Karpas-422 (cell line): ENCODE measurements around the gene ARID1B. TPM values are rescaled to one million over a fixed set of nuclear protein-coding genes. Genes with fewer than 3 reads are reported as not detected.

Experiments
- DNase-seq: peaks from one replicate; pipeline ENCODE4 v3.0.0-alpha.2; 2015
- H2AFZ ChIP-seq: fragments of 200-600 bp; sonication (generic); 2 replicates; pipeline ENCODE4 v1.6.1; 2014; ENCODE audit warnings: antibody characterized with exemption, low read length, mixed read lengths
- H3K27ac ChIP-seq: fragments of 200-600 bp; sonication (generic); 2 replicates; pipeline ENCODE4 v1.5.1; 2014; ENCODE audit warnings: mild to moderate bottlenecking, low read length, moderate library complexity
- H3K27me3 ChIP-seq: fragments of 200-600 bp; sonication (generic); 2 replicates; pipeline ENCODE4 v1.6.1; 2014; ENCODE audit warnings: low read length, mixed read lengths
- H3K36me3 ChIP-seq: fragments of 200-600 bp; sonication (generic); 2 replicates; pipeline ENCODE4 v1.6.1; 2014; ENCODE audit warnings: low read length, mixed read lengths; ENCODE audit not compliant: insufficient read depth
- H3K4me1 ChIP-seq: fragments of 200-600 bp; sonication (generic); 2 replicates; pipeline ENCODE4 v1.6.1; 2014; ENCODE audit warnings: mild to moderate bottlenecking, low read length, mixed read lengths
- H3K4me2 ChIP-seq: fragments of 200-600 bp; sonication (generic); 2 replicates; pipeline ENCODE4 v1.6.1; 2014; ENCODE audit warnings: low read length, low read depth, mild to moderate bottlenecking; ENCODE audit not compliant: poor library complexity, severe bottlenecking
- H3K4me3 ChIP-seq: fragments of 200-600 bp; sonication (generic); 2 replicates; pipeline ENCODE4 v1.5.1; 2014; ENCODE audit warnings: mild to moderate bottlenecking, antibody characterized with exemption, low read length, mixed read lengths
- H3K79me2 ChIP-seq: fragments of 200-600 bp; sonication (generic); 2 replicates; pipeline ENCODE4 v1.6.1; 2014; ENCODE audit warnings: mild to moderate bottlenecking, low read length, mixed read lengths
- H3K9ac ChIP-seq: fragments of 200-600 bp; sonication (generic); 2 replicates; pipeline ENCODE4 v1.6.0; 2014; ENCODE audit warnings: low read length
- H3K9me2 ChIP-seq: fragments of 200-600 bp; sonication (generic), shearing (Covaris generic); replicated peaks from 2 replicates; pipeline ENCODE4 v1.6.0; 2014; ENCODE audit warnings: mild to moderate bottlenecking, low read length, moderate library complexity; ENCODE audit not compliant: insufficient read depth
- H3K9me3 ChIP-seq: fragments of 300-700, 200-600 bp; sonication (generic); 2 replicates; pipeline ENCODE4 v1.6.1; 2014; ENCODE audit warnings: low read length, mixed read lengths
- H4K20me1 ChIP-seq: fragments of 200-600 bp; sonication (generic); 2 replicates; pipeline ENCODE4 v1.6.1; 2014; ENCODE audit warnings: mild to moderate bottlenecking, antibody characterized with exemption, low read length, low read depth; ENCODE audit not compliant: insufficient read depth
- total RNA-seq: library from RNA; depleted of rRNA; stranded (reverse); fragments of >200 nt; shearing (Covaris generic); gene quantifications from 2 replicates; pipeline ENCODE4 v1.2.3, GENCODE V29; 2014; ENCODE audit warnings: low replicate concordance

Gene ARID1B
- total RNA-seq, 1 experiment from 2014 or later: 174 TPM

DNA sequence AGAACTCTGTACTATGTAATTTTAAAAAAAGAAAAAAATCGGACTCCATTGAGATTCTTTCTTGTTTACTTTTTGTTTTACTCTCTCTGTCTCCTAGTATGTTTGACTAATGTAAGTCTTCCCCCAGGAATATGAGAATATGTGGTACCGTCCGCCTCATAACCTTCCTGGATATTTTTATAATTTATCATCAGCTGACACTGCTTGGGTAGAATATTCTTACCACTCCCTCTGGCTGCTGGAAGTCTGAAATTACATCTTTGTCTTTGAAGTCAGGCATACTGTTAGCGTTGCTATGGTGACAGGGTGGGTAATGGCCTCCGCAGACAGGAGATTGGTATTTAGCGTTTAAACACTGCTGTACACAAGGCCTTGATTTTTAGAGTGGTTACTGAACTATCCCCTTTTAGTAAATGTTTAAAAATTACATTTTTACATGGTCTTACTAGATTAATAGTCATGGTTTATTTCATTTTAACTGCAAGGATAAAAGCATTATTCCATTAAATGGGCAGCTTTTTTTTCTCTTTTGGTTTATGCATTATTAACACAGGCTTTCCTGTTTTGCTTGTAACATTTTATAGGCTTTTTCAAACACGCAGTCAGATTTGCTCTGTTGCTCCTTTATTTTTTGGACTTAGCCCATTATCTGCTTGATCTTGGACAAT, 176.4 kb downstream of the ARID1B start:
- H3K4me2 ChIP-seq: peak overlapping the region; percentile 64
- H4K20me1 ChIP-seq: no peaks in the 10 kb centered on the region
- no peaks in the 10 kb centered on the region for H3K36me3 ChIP-seq
- peak; percentile 63 for DNase-seq
- no peaks in the 10 kb centered on the region for H3K9me2 ChIP-seq
- no peaks in the 10 kb centered on the region for H3K27me3 ChIP-seq
- H2AFZ ChIP-seq: no peak overlapping the region
- H3K4me1 ChIP-seq: peaks cover 95% of the 10 kb centered on the region
- H3K79me2 ChIP-seq: peaks cover 98% of the 10 kb centered on the region
- H3K27ac ChIP-seq: peak overlapping the region; percentile 77
- H3K9ac ChIP-seq: no peak overlapping the region
- no peak overlapping the region for H3K4me3 ChIP-seq
- H3K9me3 ChIP-seq: no peaks in the 10 kb centered on the region

DNA sequence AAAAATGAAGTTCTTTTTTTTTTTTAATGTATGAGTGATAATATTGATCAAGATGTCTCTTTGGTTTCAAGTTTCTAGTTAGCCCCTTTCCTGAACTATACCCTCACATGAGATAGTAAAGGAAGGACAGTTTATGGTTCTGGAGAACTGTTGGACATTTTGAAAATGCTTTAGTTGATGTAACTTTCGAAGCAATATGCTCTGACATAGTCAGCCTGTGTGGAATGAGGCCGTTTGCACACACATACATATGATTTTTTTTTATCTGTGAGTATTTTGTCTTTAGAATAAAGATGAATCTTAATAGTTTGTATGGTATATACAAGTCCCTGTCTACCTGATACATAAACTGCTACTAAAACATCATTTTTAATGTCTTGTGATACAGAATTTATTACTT, 177.0 kb downstream of the ARID1B start:
- peak overlapping the region; percentile 77; the same call in 1 of the 2 replicates for H3K27ac ChIP-seq

DNA sequence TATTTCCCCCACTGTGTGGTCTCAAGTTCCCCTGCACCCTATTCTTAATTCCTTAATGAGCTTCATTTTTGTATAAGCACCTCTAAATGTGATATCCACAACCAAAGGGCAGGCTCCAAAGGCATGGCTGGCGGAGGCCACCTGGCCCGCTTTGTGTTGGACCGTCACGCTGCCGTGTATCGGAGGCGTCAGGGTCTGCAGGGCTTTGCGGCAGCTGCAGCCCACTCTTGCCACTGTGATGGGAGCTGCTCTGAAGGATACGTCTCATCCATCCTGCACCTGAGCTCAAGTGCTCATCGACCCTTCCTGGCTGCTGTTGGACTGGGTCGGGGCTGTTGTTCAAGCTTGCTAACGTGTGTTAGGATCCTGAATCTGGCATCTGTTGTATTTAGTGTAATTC, 177.6 kb downstream of the ARID1B start:
- no peak for DNase-seq
- H3K27me3 ChIP-seq: no peaks in the 10 kb centered on the region
- no peaks in the 10 kb centered on the region for H3K36me3 ChIP-seq
- no peak overlapping the region for H3K27ac ChIP-seq
- H3K4me2 ChIP-seq: no peak overlapping the region
- no peaks in the 10 kb centered on the region for H4K20me1 ChIP-seq
- H3K9ac ChIP-seq: no peak overlapping the region
- no peak overlapping the region for H2AFZ ChIP-seq
- no peak overlapping the region for H3K4me3 ChIP-seq
- H3K79me2 ChIP-seq: peaks cover 98% of the 10 kb centered on the region
- peaks cover 82% of the 10 kb centered on the region for H3K4me1 ChIP-seq
- H3K9me3 ChIP-seq: no peaks in the 10 kb centered on the region
- no peaks in the 10 kb centered on the region for H3K9me2 ChIP-seq

More for the DNA sequence above, 177.0 kb downstream of the ARID1B start:
- Histone ChIP-seq H3K4me2 (no peak overlapping the region), H3K9me2 (no peaks in the 10 kb centered on the region), H3K79me2 (peaks cover 98% of the 10 kb centered on the region), H3K36me3 (no peaks in the 10 kb centered on the region), H4K20me1 (no peaks in the 10 kb centered on the region), H3K4me1 (peaks cover 89% of the 10 kb centered on the region), H3K9me3 (no peaks in the 10 kb centered on the region), H2AFZ (no peak overlapping the region), H3K27me3 (no peaks in the 10 kb centered on the region), H3K9ac (no peak overlapping the region), H3K4me3 (no peak overlapping the region)
- DNase-seq: no peak

DNA sequence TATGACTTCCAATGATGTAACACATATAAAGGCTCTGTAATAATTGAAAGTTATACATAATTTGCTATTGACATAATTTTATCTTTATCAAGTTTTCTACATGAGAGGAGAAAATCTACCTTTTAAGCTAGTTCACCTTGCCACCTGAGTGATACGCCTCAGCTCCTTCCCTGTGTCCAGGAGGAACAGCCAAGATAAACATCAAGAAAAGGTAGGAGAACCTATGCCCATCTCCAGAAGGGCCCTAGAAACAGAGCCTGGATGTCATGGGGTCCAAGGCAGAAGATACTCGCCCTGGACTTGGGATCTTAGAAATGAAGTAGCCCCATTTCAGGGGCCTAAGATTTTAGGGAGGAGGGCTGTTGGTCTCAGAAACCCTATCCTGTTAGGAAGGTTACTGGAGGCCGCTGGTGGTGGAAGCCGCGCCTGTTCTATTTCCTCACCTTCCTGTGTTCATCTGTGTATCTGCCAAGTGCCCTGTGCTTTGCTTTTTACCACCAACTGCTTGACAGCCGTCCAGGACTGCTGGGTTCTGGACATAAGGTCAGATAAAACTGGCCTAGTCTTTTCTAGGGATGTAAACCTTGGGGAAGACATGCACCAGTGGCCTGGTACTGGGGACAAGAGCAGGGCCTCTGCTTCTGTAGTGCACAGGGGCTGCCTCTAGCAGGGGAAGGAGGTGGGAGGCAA, 178.5 kb downstream of the ARID1B start:
- Histone ChIP-seq H3K9me3 (no peaks in the 10 kb centered on the region), H3K36me3 (no peaks in the 10 kb centered on the region), H3K79me2 (peaks cover 93% of the 10 kb centered on the region), H3K27me3 (no peaks in the 10 kb centered on the region), H3K4me1 (peaks cover 74% of the 10 kb centered on the region), H3K4me2 (no peak overlapping the region), H3K27ac (peak overlapping the region; percentile 14; the same call in 1 of the 2 replicates), H3K9ac (no peak overlapping the region), H4K20me1 (no peaks in the 10 kb centered on the region), H3K9me2 (no peaks in the 10 kb centered on the region), H3K4me3 (no peak overlapping the region), H2AFZ (no peak overlapping the region)
- DNase-seq: no peak

DNA sequence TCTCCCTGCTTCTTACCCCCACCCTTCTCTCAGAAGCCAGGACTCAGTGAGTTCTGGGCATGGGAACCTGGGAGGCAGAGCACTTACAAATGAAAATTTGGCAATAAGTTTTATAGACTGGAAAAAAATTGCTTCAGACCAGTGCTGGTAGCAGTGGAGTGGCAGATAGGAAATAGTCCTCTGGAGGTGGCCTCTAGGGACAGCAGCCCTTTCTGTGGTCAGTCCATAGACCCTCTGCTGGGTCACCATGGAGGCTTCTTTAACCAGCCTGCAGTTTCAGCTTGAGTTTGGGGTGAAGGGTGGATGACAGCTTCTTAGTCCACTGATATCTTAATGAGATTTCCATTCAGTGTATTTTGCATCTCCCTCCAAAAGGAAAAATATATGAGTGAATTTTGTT, 179.1 kb downstream of the ARID1B start:
- Histone ChIP-seq H3K79me2 (peaks cover 93% of the 10 kb centered on the region), H3K4me1 (peaks cover 68% of the 10 kb centered on the region), H3K4me2 (no peak overlapping the region), H3K36me3 (no peaks in the 10 kb centered on the region), H2AFZ (no peak overlapping the region), H4K20me1 (no peaks in the 10 kb centered on the region; the same call in 1 of the 2 replicates), H3K27ac (peak overlapping the region; percentile 14; the same call in 1 of the 2 replicates), H3K27me3 (no peaks in the 10 kb centered on the region), H3K4me3 (no peak overlapping the region), H3K9me2 (no peaks in the 10 kb centered on the region), H3K9ac (no peak overlapping the region), H3K9me3 (no peaks in the 10 kb centered on the region)
- DNase-seq: no peak

DNA sequence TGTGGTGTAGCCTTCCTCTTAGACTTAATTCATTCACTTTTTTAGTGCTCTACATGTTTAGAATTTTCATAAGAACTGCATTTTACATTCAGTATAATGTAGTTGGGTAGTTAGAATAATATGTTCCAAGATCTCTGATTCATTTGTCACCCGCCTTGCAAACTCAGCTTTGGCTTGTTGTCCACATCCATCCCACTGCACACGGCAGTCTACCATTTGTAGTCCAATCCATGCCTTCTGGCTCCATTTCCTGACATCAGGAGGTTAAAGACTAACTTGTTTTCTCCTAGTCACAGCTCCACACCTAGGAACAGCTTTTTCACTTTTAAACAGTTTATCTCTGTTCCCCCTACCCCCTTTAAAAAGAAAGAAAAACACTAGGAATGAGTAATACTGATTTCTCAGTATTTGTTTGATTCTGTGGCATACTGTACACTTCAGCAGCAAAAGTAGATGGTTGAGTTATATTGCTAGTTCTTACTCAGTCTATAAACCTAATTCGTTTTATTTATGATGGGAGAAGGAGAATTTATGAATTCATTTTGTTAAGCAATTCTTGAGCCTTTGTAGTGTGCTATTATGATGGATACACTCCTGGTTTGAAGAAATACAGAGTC, 180.9 kb downstream of the ARID1B start:
- peaks cover 60% of the 10 kb centered on the region for H3K4me1 ChIP-seq
- H3K9me3 ChIP-seq: no peaks in the 10 kb centered on the region
- H3K4me3 ChIP-seq: no peak overlapping the region
- H3K9ac ChIP-seq: no peak overlapping the region
- H3K9me2 ChIP-seq: no peaks in the 10 kb centered on the region
- no peaks in the 10 kb centered on the region; the same call in 1 of the 2 replicates for H4K20me1 ChIP-seq
- H3K27me3 ChIP-seq: no peaks in the 10 kb centered on the region
- DNase-seq: no peak
- H3K79me2 ChIP-seq: peaks cover 95% of the 10 kb centered on the region
- peak overlapping the region; percentile 14; the same call in 1 of the 2 replicates for H3K27ac ChIP-seq
- no peak overlapping the region for H3K4me2 ChIP-seq
- no peaks in the 10 kb centered on the region for H3K36me3 ChIP-seq
- H2AFZ ChIP-seq: no peak overlapping the region

DNA sequence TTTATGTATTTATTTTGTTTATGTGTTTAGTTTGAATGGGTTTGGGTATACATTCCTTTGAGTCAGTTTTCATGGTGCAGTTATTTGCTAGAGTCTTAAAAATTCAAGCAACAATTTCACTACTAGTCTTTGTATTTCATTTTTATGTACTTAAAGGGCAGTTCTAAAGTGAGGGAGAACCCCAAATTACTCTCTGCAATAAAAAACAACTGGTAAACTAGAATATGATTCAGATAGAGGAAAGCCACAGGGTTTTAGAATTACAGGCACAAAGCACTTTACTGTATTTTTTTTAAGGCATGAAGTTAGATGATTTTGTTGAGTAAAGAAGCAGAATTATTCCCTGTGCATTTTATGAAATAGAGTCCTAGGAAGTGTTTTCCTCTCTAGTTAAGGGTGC, 183.3 kb downstream of the ARID1B start:
- Histone ChIP-seq H3K79me2 (peaks cover 95% of the 10 kb centered on the region), H3K36me3 (no peaks in the 10 kb centered on the region), H3K27ac (no peak overlapping the region), H3K9me3 (no peaks in the 10 kb centered on the region), H3K4me1 (peaks cover 60% of the 10 kb centered on the region), H3K9me2 (no peaks in the 10 kb centered on the region), H2AFZ (no peak overlapping the region), H4K20me1 (no peaks in the 10 kb centered on the region; the same call in 1 of the 2 replicates), H3K27me3 (no peaks in the 10 kb centered on the region), H3K4me2 (no peak overlapping the region), H3K9ac (no peak overlapping the region), H3K4me3 (no peak overlapping the region)
- DNase-seq: no peak

DNA sequence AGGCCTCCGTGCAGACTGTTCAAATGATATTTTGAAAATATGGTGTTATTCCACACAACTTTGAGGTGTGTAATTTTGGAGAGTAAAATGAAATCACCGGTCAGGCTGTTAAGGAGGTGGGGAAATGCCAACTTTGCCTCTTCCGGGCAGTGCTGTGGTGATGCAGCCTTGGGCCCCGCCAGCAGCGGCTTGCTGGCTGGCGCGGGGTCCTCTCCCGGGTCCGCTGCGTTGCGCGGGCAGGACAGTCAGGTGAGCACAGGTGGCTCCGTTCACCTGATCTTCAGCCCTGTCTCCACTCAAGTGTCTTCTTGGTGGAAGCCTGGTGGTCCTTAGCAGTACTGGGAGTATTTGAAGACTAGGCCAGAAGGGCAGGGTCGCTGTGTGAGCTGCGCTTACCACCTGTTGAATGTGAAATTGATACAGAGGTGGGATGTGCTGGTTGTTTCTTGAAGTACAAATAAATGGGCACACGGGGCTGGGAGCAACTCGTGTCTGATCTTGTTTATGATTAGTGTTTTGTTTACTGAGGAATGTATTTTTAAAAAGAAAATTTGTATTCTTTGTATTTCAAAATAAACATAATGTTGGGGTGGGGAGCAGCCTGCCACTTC, 184.2 kb downstream of the ARID1B start:
- H3K9me2 ChIP-seq: no peaks in the 10 kb centered on the region
- H3K9ac ChIP-seq: no peak overlapping the region
- H3K79me2 ChIP-seq: peaks cover 95% of the 10 kb centered on the region
- no peaks in the 10 kb centered on the region for H3K9me3 ChIP-seq
- H3K4me3 ChIP-seq: no peak overlapping the region
- DNase-seq: no peak
- H3K27ac ChIP-seq: no peak overlapping the region
- H3K4me1 ChIP-seq: peaks cover 55% of the 10 kb centered on the region
- H3K27me3 ChIP-seq: no peaks in the 10 kb centered on the region
- no peak overlapping the region for H2AFZ ChIP-seq
- H3K4me2 ChIP-seq: no peak overlapping the region
- H3K36me3 ChIP-seq: no peaks in the 10 kb centered on the region
- H4K20me1 ChIP-seq: no peaks in the 10 kb centered on the region; the same call in 1 of the 2 replicates
